ENCODE results near the gene SLU7. TPM values are rescaled to one million over a fixed set of nuclear protein-coding genes. Genes with fewer than 3 reads are reported as not detected.

The SLU7 gene
- polyA plus RNA-seq, 1 donor from 2014 or later: 82.2 TPM

DNA sequence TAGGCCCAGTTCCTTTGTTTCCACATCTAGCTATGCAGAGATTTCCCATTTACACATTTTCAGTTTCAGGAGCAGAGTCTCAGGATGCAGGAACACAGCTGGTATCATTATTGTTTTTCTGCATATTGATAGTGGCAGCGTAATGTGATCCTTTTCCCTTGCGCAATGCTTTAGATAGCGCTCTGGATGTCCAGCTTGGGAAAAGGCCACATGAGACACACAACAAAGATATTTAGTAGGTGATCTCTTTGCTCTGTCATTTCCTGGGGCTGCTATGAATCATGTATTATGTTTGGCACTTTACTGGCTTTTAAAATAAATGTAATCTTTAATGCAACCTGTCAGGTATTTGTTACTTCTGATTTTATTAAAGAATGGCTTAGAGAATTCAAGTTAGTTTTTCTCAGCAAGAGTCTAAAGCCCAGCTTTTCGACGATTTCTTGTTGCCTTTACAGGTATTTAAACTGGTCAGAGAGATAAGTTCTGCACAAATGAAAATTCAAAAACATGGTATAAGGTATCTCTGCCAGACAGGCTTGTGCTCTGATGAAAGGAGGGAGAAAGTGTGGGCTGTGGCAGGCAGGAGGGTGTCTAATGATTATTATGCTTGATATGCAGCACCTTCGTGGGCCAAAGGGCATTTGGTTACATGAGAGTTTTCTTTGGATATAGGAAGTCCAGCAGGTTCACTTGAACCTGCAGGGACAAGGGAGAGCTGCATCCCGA is 45.0 kb upstream of the SLU7 start:
- no peaks in the 10 kb centered on the region for H3K27me3 ChIP-seq (ENCODE audit: insufficient read depth, low read depth, low read length)
- no peaks in the 10 kb centered on the region for H3K36me3 ChIP-seq (ENCODE audit: insufficient read depth, low read length)
- H3K9ac ChIP-seq (ENCODE audit: low read length): no peak overlapping the region
- peaks cover 4% of the 10 kb centered on the region for H3K9me3 ChIP-seq (ENCODE audit: low read length)
- H2AFZ ChIP-seq (ENCODE audit: low read depth, low read length): no peak overlapping the region
- no peaks in the 10 kb centered on the region for H4K20me1 ChIP-seq (ENCODE audit: insufficient read depth)
- H3K27ac ChIP-seq (ENCODE audit: low read length): no peak overlapping the region
- no peaks in the 10 kb centered on the region for H3K79me2 ChIP-seq (replicated peaks; ENCODE audit: insufficient read depth, low read length)
- TF ChIP-seq RAD21 (conservative IDR thresholded peaks at IDR 0.05) (no peak), EZH2 (IDR thresholded peaks at IDR 0.05; ENCODE audit: borderline replicate concordance, insufficient read depth, low read length, poor library complexity, severe bottlenecking) (no peak), POLR2AphosphoS5 (IDR thresholded peaks at IDR 0.05) (no peak), TAF1 (IDR thresholded peaks at IDR 0.05; ENCODE audit: low read depth) (no peak), SMC3 (conservative IDR thresholded peaks at IDR 0.05; ENCODE audit: poor library complexity) (no peak), EP300 (conservative IDR thresholded peaks at IDR 0.05; ENCODE audit: poor library complexity, severe bottlenecking) (no peak), MXI1 (conservative IDR thresholded peaks at IDR 0.05; ENCODE audit: poor library complexity, severe bottlenecking) (no peak), CTCF (IDR thresholded peaks at IDR 0.05; ENCODE audit: poor library complexity, severe bottlenecking) (no peak)
- TF ChIP-seq, protein P1, sequence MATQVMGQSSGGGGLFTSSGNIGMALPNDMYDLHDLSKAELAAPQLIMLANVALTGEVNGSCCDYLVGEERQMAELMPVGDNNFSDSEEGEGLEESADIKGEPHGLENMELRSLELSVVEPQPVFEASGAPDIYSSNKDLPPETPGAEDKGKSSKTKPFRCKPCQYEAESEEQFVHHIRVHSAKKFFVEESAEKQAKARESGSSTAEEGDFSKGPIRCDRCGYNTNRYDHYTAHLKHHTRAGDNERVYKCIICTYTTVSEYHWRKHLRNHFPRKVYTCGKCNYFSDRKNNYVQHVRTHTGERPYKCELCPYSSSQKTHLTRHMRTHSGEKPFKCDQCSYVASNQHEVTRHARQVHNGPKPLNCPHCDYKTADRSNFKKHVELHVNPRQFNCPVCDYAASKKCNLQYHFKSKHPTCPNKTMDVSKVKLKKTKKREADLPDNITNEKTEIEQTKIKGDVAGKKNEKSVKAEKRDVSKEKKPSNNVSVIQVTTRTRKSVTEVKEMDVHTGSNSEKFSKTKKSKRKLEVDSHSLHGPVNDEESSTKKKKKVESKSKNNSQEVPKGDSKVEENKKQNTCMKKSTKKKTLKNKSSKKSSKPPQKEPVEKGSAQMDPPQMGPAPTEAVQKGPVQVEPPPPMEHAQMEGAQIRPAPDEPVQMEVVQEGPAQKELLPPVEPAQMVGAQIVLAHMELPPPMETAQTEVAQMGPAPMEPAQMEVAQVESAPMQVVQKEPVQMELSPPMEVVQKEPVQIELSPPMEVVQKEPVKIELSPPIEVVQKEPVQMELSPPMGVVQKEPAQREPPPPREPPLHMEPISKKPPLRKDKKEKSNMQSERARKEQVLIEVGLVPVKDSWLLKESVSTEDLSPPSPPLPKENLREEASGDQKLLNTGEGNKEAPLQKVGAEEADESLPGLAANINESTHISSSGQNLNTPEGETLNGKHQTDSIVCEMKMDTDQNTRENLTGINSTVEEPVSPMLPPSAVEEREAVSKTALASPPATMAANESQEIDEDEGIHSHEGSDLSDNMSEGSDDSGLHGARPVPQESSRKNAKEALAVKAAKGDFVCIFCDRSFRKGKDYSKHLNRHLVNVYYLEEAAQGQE (IDR thresholded peaks at IDR 0.05; ENCODE audit: borderline replicate concordance): no peak
- H3K4me3 ChIP-seq (ENCODE audit: low read length): no peak overlapping the region
- H3K9me2 ChIP-seq (ENCODE audit: insufficient read depth, low read length): no peaks in the 10 kb centered on the region
- H3K4me2 ChIP-seq (ENCODE audit: low read length): no peak overlapping the region
- no peaks in the 10 kb centered on the region for H3F3A ChIP-seq (ENCODE audit: insufficient read depth, low read length, poor library complexity, severe bottlenecking)

DNA sequence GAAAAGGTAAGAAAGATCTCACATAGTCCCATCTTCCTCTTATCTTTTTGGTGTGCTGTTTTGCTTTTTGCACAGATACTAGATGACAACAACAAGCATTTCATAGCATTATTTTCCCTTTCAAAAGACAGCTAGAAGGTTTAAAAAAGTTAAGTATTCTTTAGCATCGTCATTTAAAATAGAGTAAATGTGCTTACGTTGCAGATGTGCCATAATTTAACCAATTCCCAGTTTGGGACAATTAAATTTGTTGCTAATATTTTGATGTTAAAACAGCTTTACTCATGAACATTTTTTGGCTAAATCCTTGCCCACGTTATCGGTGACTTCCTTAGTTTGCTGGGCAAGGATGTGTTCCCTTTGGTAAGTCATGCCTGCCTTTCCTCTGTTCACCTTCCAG is 44.3 kb upstream of the SLU7 start:
- Histone ChIP-seq H2AFZ (ENCODE audit: low read depth, low read length) (no peak overlapping the region), H3K9me3 (ENCODE audit: low read length) (peaks cover 4% of the 10 kb centered on the region), H3F3A (ENCODE audit: insufficient read depth, low read length, poor library complexity, severe bottlenecking) (no peaks in the 10 kb centered on the region), H3K4me3 (ENCODE audit: low read length) (no peak overlapping the region), H3K9ac (ENCODE audit: low read length) (no peak overlapping the region), H3K27me3 (ENCODE audit: insufficient read depth, low read depth, low read length) (no peaks in the 10 kb centered on the region), H3K4me2 (ENCODE audit: low read length) (no peak overlapping the region), H3K9me2 (ENCODE audit: insufficient read depth, low read length) (no peaks in the 10 kb centered on the region), H4K20me1 (ENCODE audit: insufficient read depth) (no peaks in the 10 kb centered on the region), H3K27ac (ENCODE audit: low read length) (no peak overlapping the region), H3K79me2 (replicated peaks; ENCODE audit: insufficient read depth, low read length) (no peaks in the 10 kb centered on the region), H3K36me3 (ENCODE audit: insufficient read depth, low read length) (no peaks in the 10 kb centered on the region)
- TF ChIP-seq MXI1 (conservative IDR thresholded peaks at IDR 0.05; ENCODE audit: poor library complexity, severe bottlenecking): no peak
- TF ChIP-seq CTCF (IDR thresholded peaks at IDR 0.05; ENCODE audit: poor library complexity, severe bottlenecking): no peak
